Right atrium auricular region (tissue), 2 donors: ENCODE measurements around the gene ATP13A5. TPM values are rescaled to one million over a fixed set of nuclear protein-coding genes. Genes with fewer than 3 reads are reported as not detected.

Experiments
- DNase-seq: peaks from one replicate; pipeline ENCODE4 v3.0.0-alpha.2; 2019; ENCODE audit warnings: low spot score
- H3K27ac ChIP-seq, 2 donors: fragments of 200-600 bp; sonication (generic); 1 replicate in 1 of 2; 2 replicates in 1 of 2; pipeline ENCODE4 v1.5.1; 2016 to 2019
- H3K27me3 ChIP-seq, 2 donors: fragments of 200-600 bp; sonication (generic); one replicate each; pipeline versions ENCODE4 v1.5.1 to v1.6.0; 2017 to 2019
- H3K36me3 ChIP-seq: fragments of 200-600 bp; sonication (generic); one replicate; pipeline ENCODE4 v1.5.1; 2016
- H3K4me1 ChIP-seq, 2 donors: fragments of 200-600 bp; sonication (generic); one replicate each; pipeline versions ENCODE4 v1.5.1 to v1.6.0; 2017 to 2019
- H3K4me3 ChIP-seq, 2 donors: fragments of 200-600 bp; sonication (generic); 1 replicate in 1 of 2; 2 replicates in 1 of 2; pipeline ENCODE4 v1.5.1; 2017 to 2019; ENCODE audit warnings: mild to moderate bottlenecking in 1 of 2, moderate library complexity in 1 of 2
- H3K9me3 ChIP-seq, 2 donors: fragments of 200-600 bp; sonication (generic); one replicate each; pipeline ENCODE4 v1.5.1; 2019
- total RNA-seq, 2 donors: library from RNA; depleted of rRNA; stranded (reverse); fragments of >200 nt; gene quantifications; one replicate each; pipeline ENCODE4 v1.1.0, GENCODE V29; 2016
- TF ChIP-seq, protein P1 (sequence below), 2 donors: fragments of 200-600 bp; sonication (generic); IDR thresholded peaks; one replicate each; pipeline ENCODE4 v1.5.1; 2019; ENCODE audit warnings: antibody characterized with exemption in 2 of 2

ATP13A5 gene, protein sequence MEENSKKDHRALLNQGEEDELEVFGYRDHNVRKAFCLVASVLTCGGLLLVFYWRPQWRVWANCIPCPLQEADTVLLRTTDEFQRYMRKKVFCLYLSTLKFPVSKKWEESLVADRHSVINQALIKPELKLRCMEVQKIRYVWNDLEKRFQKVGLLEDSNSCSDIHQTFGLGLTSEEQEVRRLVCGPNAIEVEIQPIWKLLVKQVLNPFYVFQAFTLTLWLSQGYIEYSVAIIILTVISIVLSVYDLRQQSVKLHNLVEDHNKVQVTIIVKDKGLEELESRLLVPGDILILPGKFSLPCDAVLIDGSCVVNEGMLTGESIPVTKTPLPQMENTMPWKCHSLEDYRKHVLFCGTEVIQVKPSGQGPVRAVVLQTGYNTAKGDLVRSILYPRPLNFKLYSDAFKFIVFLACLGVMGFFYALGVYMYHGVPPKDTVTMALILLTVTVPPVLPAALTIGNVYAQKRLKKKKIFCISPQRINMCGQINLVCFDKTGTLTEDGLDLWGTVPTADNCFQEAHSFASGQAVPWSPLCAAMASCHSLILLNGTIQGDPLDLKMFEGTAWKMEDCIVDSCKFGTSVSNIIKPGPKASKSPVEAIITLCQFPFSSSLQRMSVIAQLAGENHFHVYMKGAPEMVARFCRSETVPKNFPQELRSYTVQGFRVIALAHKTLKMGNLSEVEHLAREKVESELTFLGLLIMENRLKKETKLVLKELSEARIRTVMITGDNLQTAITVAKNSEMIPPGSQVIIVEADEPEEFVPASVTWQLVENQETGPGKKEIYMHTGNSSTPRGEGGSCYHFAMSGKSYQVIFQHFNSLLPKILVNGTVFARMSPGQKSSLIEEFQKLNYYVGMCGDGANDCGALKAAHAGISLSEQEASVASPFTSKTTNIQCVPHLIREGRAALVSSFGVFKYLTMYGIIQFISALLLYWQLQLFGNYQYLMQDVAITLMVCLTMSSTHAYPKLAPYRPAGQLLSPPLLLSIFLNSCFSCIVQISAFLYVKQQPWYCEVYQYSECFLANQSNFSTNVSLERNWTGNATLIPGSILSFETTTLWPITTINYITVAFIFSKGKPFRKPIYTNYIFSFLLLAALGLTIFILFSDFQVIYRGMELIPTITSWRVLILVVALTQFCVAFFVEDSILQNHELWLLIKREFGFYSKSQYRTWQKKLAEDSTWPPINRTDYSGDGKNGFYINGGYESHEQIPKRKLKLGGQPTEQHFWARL
- total RNA-seq, result not detected

DNA sequence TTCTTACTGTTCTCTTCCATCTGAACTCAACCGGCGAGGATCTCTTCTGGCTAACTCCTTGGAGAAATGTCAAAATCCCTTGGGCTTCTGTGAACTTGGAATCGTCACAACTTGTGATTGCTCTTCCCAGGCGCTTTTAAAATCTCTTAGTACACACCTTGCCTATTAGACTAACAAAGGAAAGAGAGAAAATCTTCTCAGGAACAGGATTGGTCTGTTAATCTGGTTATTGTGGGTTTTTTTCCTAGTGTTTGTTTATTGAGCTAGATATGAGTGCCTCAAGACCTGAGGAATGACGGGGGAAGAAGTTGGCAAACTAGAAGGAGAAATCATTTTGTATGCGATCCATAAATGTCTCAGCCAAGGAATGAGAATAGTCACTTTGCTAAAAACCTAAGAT is at the start of gene ATP13A5:
Gene ATP13A5 (minus strand): TSS at position 48 of the 400 bp plus-strand sequence. CDS start 28 bp downstream, at position 20.
- Histone ChIP-seq H3K4me3 (no peak within 1 kb of the TSS), H3K9me3 (no peaks in the 10 kb centered on the region), H3K36me3 (no peaks in the 10 kb centered on the region), H3K4me1 (no peaks in the 10 kb centered on the region), H3K27me3 (no peaks in the 10 kb centered on the region), H3K27ac (no peak within 1 kb of the TSS)
- TF ChIP-seq, protein P1, sequence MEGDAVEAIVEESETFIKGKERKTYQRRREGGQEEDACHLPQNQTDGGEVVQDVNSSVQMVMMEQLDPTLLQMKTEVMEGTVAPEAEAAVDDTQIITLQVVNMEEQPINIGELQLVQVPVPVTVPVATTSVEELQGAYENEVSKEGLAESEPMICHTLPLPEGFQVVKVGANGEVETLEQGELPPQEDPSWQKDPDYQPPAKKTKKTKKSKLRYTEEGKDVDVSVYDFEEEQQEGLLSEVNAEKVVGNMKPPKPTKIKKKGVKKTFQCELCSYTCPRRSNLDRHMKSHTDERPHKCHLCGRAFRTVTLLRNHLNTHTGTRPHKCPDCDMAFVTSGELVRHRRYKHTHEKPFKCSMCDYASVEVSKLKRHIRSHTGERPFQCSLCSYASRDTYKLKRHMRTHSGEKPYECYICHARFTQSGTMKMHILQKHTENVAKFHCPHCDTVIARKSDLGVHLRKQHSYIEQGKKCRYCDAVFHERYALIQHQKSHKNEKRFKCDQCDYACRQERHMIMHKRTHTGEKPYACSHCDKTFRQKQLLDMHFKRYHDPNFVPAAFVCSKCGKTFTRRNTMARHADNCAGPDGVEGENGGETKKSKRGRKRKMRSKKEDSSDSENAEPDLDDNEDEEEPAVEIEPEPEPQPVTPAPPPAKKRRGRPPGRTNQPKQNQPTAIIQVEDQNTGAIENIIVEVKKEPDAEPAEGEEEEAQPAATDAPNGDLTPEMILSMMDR (IDR thresholded peaks at IDR 0.05), result no peak
- DNase-seq, result no peak

DNA sequence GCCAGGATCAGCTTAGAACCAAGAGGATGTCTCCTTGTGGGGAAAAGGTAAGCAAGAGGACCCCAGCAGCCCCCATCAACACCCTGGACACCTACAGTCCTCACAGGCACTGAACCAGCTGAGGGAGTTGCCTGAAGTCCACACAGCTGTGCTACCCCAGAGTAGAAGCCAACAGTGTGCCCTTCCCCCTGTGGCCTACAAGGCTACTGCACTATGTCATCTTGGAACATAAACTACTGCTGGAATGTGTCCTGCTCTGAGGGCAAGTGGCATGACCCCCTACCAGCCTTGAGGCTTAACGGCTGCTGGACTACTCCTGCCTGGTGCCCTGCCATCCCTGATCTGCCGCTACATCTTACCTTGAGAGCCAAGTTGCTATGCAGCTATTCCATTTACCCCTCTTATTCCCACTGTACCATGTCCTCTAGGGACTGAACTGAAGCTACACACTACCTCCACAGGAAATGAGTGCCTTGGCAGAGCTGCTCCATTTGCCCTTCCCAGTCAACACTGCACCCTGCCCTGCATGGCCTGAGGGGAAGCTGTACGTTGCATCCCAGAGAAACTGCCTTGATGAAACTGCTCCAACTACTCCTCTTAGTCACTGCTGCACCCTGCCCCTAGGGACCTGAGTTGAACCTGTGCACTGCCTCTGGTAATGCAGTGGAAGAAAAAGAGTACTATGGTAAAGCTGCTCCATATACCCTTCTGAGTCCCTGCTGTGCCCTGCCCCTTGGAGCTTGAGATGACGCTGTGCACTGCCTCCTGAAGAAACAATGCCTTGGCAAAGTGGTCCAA is 40.2 kb upstream of the ATP13A5 start:
- no peaks in the 10 kb centered on the region for H3K27me3 ChIP-seq
- no peaks in the 10 kb centered on the region for H3K4me1 ChIP-seq
- no peak overlapping the region for H3K27ac ChIP-seq
- no peaks in the 10 kb centered on the region for H3K36me3 ChIP-seq
- TF ChIP-seq, protein P1 (IDR thresholded peaks at IDR 0.05), result no peak
- DNase-seq, result no peak
- H3K4me3 ChIP-seq, result no peak overlapping the region
- peaks cover 0 to 21% of the 10 kb centered on the region in 2 donors for H3K9me3 ChIP-seq

DNA sequence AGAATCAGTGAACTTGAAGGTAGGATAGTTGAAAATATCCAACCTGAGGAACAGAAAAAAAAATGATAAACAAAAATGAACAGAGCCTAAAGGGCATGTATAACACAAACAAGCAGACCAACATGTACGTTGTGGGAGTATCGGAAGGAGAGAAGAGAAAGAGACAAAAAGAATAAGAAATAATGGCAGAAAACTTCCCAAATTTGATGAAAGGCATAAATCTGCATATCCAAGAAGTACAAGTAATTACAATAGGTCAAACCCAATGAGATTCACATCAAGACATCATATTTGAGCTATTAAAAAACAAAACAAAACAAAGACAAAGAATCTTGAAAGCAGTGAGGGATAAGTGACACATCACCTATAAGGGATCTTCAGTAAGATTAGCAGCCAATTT is 38.1 kb upstream of the ATP13A5 start:
- DNase-seq, result no peak
- no peaks in the 10 kb centered on the region for H3K27me3 ChIP-seq

DNA sequence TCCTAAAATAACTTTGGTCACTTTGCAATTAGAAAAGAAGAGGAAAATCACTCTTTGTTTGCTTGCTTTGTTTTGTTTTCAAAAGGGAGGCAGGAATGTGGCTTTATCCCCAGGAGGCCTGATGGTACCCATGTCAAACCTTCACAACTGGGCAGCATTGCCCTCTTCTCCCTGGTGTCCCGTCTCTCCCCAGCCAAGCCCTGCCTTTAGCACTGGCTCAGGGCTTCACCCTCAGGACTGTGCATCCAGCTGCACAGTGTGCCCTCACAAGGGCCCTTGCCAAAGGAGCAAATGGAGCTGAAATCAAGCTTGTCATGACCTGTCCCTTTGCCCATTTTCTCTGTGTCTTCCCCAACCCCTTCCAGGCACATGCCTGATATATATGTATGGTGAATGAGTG is 29.1 kb upstream of the ATP13A5 start:
- H3K27ac ChIP-seq, result no peak overlapping the region
- no peaks in the 10 kb centered on the region for H3K36me3 ChIP-seq
- H3K9me3 ChIP-seq, result no peaks in the 10 kb centered on the region
- H3K27me3 ChIP-seq, result no peaks in the 10 kb centered on the region
- no peak overlapping the region for H3K4me3 ChIP-seq
- no peaks in the 10 kb centered on the region for H3K4me1 ChIP-seq
- TF ChIP-seq, protein P1 (IDR thresholded peaks at IDR 0.05), result no peak
- no peak for DNase-seq

More for the DNA sequence above, 38.1 kb upstream of the ATP13A5 start:
- no peak overlapping the region for H3K27ac ChIP-seq
- H3K4me1 ChIP-seq, result no peaks in the 10 kb centered on the region
- no peaks in the 10 kb centered on the region for H3K36me3 ChIP-seq
- H3K4me3 ChIP-seq, result no peak overlapping the region
- TF ChIP-seq, protein P1 (IDR thresholded peaks at IDR 0.05), result no peak
- H3K9me3 ChIP-seq, result peaks cover 0 to 16% of the 10 kb centered on the region in 2 donors

DNA sequence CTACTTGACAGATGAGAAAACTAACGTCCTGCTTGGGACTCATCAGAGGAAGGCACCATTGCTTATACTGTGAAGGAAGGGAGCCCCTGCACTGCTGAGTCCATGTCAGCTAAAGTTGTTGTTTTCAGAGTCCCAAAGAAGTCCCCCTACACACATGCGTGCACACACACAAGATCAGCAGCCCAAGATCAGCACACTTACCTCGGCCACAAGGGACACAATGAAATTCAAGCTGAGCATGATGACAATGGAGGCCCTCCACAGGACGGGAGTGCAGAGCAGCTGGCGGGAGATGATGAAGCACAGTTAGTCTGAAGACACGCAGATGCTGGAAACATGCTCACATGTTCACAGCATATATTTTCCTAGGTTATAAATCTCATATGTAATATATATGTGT is 28.6 kb upstream of the ATP13A5 start:
- no peaks in the 10 kb centered on the region for H3K4me1 ChIP-seq
- no peak overlapping the region for H3K4me3 ChIP-seq
- TF ChIP-seq, protein P1 (IDR thresholded peaks at IDR 0.05), result no peak
- no peaks in the 10 kb centered on the region for H3K27me3 ChIP-seq
- no peak for DNase-seq
- no peak overlapping the region for H3K27ac ChIP-seq
- no peaks in the 10 kb centered on the region for H3K36me3 ChIP-seq
- H3K9me3 ChIP-seq, result no peaks in the 10 kb centered on the region
